Spleen (tissue), 7 donors: Measurements from ENCODE around the gene SRGAP3.

Experiments
- POLR2AphosphoS5 ChIP-seq, 3 donors: sonication (generic); formaldehyde crosslinking; IDR thresholded peaks; one replicate each; pipeline ENCODE4 v1.5.1; 2017; ENCODE audit warnings: antibody characterized with exemption in 3 of 3
- TF ChIP-seq, protein P1 (sequence below), 11 experiments: fragments of 200-600 bp in 7 of 11; fragments of 450-650 bp in 4 of 11; sonication (generic) in 4 of 11; IDR thresholded peaks in 8 of 11; conservative IDR thresholded peaks in 3 of 11; 1 replicate in 7 of 11; 2 replicates in 4 of 11; pipeline versions ENCODE4 v1.4.0 to v1.8.0; 2016 to 2021; ENCODE audit warnings: antibody characterized with exemption in 11 of 11, inconsistent platforms in 4 of 11, mild to moderate bottlenecking in 1 of 11
- donor health status: DM: no; HTN: no; CAD: no; lungs with moderate emphysema.
- donor health status: DM: no; HTN: no; CAD: no.
- donor health status: DM: no; HTN: no; CAD: no.

GRCh38 chr3:8979262-8979661 lies 270.2 kb downstream of the SRGAP3 start:
- TF ChIP-seq, protein P1, sequence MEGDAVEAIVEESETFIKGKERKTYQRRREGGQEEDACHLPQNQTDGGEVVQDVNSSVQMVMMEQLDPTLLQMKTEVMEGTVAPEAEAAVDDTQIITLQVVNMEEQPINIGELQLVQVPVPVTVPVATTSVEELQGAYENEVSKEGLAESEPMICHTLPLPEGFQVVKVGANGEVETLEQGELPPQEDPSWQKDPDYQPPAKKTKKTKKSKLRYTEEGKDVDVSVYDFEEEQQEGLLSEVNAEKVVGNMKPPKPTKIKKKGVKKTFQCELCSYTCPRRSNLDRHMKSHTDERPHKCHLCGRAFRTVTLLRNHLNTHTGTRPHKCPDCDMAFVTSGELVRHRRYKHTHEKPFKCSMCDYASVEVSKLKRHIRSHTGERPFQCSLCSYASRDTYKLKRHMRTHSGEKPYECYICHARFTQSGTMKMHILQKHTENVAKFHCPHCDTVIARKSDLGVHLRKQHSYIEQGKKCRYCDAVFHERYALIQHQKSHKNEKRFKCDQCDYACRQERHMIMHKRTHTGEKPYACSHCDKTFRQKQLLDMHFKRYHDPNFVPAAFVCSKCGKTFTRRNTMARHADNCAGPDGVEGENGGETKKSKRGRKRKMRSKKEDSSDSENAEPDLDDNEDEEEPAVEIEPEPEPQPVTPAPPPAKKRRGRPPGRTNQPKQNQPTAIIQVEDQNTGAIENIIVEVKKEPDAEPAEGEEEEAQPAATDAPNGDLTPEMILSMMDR (IDR thresholded peaks at IDR 0.05 in 8 of 11, conservative IDR thresholded peaks at IDR 0.05 in 3 of 11), result no peak
- no peak for TF ChIP-seq POLR2AphosphoS5 (IDR thresholded peaks at IDR 0.05)
